Activated effector memory CD4-positive, alpha-beta T cell treated with Interleukin-2 at 50 U/mL for 16 hours (primary cell): ENCODE measurements around the gene OR4D5.

Experiments used
- DNase-seq: peaks from one replicate; pipeline ENCODE4 v3.0.0-alpha.2; 2020

The OR4D5 gene

GRCh38 chr11:123939317-123939716 lies at the start of gene OR4D5:
OR4D5 (plus strand) TSS chr11:123939617; CDS start chr11:123939617, 0 bp downstream.
- DNase-seq, result no peak

- DNase-seq, result no peak
Observed at GRCh38 chr11:123892031-123892430, 47.4 kb upstream of the OR4D5 start.

GRCh38 chr11:123899792-123900191 lies 39.6 kb upstream of the OR4D5 start:
- no peak for DNase-seq

DNA sequence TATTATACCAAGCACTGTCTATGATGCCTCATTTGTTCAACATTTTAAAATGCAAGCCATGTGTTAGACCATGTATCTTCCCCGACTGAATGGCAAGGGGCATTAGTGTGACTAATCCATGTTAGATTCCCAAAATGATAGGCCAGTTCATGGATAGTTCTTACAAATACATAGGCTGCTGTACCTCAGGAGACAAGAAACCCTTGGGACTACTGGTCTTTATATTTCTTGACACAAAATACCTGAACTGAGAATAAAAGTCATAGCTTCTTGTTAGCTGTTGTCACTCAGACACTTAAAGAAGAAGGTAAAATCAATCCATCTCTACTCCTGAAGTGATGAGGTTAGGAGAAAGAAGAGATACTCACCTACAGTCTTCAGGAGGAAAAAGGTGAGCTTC lies 37.5 kb upstream of the OR4D5 start, which contains the start of gene OR8D4:
TSS of gene OR8D4 (plus strand) at position 301 of the 400 bp plus-strand sequence. CDS start 4,265 bp downstream, outside the sequence.
- DNase-seq, result no peak

DNA sequence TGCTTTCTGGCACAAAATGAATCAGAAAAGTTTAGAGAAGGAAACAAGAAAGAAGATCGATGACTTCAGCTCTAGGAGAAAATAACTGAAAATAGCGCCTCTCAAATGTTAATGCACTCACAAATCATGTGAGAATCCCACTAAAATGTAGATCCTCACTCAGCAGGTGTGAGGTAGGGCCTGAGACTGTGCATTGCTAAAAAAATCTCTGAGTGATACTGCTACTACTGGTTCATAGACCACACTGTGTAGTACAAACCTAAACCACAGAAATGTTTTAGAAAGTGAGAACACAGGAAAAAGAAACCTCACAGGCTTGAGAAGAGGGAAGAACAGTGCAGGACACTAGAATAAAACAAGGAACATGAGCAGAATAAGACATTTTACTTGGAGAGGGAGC lies 35.5 kb upstream of the OR4D5 start:
- DNase-seq, result no peak

GRCh38 chr11:123904932-123905331 lies 34.5 kb upstream of the OR4D5 start:
- DNase-seq, result no peak

DNA sequence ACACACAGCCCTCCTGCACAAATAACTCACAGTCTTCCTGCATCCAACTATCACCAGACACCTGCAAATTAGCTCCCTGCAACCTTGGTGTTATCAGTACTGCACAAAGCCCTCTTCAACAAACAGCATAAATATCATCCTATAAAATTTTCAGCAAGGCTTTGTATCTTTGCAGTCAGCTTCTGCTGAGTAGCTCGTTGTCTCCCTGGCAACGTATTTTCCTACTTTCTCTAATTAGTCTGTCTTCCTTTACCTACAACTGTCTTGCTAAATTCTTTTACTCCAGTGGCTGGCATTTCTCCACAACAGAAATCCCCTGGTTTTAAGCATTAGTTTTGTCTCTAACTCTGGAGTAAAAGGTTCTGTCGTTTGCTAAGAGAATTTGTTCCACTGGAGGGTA lies 33.6 kb upstream of the OR4D5 start:
- DNase-seq, result no peak

DNA sequence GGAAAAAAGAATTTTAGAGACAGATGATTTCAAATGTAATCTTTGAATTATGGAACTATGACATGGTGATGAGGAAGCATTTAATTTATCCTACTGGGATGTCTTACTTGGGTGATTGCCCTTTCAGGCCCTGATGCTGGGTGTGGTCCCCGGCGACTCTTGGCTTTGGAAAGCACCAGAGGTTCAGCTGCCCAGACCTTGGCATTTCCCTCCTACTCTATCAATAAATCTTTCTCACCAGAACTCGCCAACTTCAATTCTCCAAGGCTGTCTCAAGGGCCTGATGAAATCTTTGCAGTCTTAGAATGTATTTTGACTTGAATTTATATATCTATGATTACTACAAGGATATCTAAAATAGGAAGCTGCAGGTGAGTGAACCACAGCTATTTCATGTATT lies 18.5 kb upstream of the OR4D5 start:
- no peak for DNase-seq

DNA sequence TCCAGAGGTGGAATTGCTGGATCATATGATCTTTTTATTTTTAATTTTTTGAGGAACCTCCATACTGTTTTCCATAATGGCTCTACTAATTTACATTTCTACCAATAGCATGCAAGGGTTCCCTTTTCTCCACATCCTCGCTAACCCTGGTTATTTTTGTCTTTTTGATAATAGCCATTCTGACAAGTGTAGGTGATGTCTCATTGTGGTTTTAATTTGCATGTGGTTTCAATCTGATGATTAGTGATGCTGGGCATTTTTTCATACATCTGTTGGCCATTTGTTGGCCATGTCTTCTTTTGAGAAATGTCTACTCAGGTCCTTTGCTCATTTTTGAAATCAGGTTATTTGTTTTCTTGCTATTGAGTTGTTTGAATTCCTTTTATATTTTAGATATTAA lies 15.4 kb upstream of the OR4D5 start:
- DNase-seq, result no peak

- no peak for DNase-seq
Observed at GRCh38 chr11:123942413-123942812, 3.0 kb downstream of the OR4D5 start.

- no peak for DNase-seq
Observed at GRCh38 chr11:123943738-123944137, 4.3 kb downstream of the OR4D5 start, which contains the start of gene OR6T1. OR6T1 (minus strand) TSS chr11:123943838; CDS start chr11:123943838, 0 bp downstream.

DNA sequence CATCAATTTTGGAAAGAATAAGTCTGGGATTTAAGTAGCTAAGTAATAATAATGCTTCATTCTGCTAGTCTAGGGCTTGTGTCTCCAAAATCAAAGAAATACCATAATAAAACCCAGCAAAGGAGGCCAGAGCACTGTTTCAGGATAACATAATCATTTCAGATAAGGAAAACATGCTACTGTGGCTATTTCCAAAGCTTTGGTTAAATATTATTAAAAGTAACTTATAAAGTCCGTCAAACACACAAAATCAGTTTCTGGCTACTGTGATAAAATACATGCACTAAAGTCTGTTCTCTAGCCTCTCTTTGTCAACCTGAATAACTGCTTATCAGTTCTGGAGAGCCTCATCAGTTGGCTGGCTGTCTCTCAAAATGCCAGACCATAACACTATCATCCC lies 5.7 kb downstream of the OR4D5 start:
- DNase-seq, result no peak

DNA sequence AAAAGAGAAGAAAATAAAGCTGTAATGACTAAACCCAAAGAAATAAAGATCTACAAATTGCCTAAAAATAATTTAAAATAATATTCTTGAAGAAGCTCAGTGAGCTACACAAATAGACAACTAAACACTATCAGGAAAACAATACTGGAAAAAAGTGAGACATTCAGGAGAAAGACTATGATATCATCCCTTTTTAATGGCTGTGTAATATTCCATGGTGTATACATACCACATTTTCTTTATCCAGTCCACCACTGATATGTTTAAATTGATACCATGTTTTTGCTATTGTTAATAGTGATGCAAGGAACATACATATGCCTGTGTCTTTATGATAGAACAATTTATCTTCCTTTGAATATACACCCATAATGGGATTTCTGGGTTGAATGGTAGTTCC lies 17.3 kb downstream of the OR4D5 start:
- DNase-seq, result no peak

- DNase-seq, result no peak
Observed at GRCh38 chr11:123973816-123974215, 34.4 kb downstream of the OR4D5 start.

GRCh38 chr11:123976770-123977560 lies 37.5 kb downstream of the OR4D5 start:
- DNase-seq, result no peak

- no peak for DNase-seq
Observed at GRCh38 chr11:123977731-123978347, 38.4 kb downstream of the OR4D5 start, which contains the start of gene OR10S1. OR10S1 (minus strand) TSS chr11:123977781; CDS start chr11:123977664, 117 bp downstream.

DNA sequence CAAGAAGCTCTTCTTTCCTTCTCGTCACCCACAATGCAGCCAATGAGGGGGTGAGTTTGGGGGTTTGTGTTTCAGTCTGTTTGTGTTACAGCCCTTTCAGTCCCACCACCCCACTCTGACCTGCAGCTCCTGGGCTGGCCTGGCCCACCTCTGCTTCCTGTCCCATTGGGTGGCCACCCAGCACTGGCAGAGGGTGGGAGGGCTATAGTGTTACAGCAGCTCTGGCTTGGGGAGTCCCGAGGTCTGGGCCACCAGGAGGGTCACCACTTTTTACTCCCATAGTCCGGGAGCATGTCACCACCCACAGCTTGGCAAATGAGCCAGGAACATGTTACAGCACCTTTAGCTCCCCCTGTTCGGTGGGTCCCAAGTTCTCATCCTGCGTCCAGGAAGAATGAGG lies 39.9 kb downstream of the OR4D5 start:
- no peak for DNase-seq
